ENCODE data around the gene MAD1L1.

The MAD1L1 gene

DNA sequence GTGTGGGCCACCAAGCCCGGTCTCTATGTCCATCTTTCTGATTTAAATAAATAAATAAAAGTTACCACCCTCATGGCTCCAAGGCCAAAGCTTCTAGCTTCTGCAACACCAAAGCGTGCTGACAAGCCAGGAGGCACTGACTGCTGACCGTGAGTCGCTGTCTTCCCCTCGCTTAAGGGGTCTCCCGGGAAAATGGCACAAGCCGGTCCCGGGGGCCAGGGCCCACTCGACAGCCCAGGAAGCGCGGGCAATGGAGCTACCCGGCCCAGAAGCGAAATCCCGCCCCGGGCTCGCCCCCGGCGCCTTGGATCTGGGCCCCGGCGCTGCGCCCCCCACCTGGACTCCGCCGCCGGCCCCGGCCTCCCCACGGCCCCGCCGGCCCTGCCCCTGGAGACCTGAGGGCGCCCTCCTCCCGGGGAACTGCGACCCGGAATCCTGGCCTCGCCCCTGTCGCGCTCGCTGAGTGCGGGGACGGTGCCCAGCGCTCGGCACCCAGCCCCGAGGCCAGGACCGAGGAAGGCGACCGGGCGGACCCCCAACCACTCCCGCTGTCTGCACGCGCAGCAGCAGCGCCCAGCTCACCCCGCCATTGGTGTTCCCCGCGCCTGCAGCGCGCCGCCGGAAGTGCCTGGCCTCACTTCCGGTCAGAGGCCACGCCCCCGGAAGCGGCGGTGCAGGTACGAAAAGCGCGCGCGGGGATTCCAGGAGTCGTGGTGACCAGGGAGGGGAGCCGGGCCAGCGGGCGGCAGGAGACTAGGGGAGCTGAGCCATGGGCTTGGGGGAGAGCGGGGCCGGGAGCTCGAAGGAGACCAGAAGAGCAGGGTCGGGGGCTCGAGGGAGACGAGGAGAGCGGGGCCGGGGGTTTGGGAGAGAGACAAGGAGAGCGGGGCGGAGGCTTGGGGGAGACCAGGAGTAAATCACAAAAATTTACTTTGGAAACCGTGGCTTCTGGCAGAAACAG lies 9.1 kb upstream of the MAD1L1 start, which contains the start of the genes MRM2 and NUDT1:
TSS of gene MRM2 (minus strand) at position 626 of the 961 bp plus-strand sequence. CDS start at position 590, 36 bp downstream.
TSS of gene NUDT1 (plus strand) at position 647 of the 961 bp plus-strand sequence. CDS start 2,349 bp downstream, outside the sequence.
- peak; percentile 74 for DNase-seq

- DNase-seq: no peak
Measured at GRCh38 chr7:2239242-2239641, 6.5 kb upstream of the MAD1L1 start.

- no peak for DNase-seq
Measured at GRCh38 chr7:2237109-2237602, 4.4 kb upstream of the MAD1L1 start.

GRCh38 chr7:2233926-2234325 lies 1.2 kb upstream of the MAD1L1 start:
- no peak for DNase-seq

DNA sequence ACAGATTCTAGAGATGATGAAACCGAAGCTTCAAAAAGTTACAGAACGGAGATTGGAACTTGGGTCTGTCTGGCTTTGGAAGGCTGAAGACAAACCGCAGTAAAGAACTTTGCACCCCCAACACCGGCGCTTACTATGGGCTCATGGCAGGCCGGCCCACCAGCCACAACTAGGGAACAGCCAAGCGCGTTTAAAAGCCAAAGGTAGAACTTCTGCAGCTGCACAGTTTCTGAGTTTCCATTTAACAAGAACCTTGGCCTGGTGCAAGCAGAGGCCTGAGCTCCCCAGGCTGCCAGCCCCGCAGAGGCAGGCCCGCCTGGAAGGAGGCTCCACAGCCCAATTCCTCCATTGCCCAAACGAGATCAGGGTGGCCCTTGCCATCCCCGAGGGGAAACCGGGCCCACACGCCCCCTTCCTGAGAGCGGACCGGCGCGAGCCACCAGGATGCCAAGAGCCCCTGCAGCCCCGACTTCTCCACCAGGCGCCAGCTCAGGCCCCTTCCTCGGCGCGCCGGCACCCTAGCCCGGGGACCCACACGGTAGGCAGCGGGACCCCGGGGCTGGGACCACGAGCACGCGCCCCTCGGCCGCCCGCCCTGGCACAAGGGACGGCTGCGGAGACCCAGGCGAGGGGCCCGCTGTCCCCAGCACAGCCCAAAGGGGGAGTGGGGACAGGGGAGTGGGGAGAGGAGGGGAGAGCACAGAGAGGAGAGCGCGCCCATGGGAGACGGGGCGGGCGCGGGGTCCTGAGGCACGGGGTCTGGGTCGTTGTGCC lies 566 bp downstream of the MAD1L1 start:
- DNase-seq: no peak

- no peak for DNase-seq
Measured at GRCh38 chr7:2230882-2231281, 1.9 kb downstream of the MAD1L1 start.

GRCh38 chr7:2230226-2230625 lies 2.5 kb downstream of the MAD1L1 start:
- DNase-seq: no peak

DNA sequence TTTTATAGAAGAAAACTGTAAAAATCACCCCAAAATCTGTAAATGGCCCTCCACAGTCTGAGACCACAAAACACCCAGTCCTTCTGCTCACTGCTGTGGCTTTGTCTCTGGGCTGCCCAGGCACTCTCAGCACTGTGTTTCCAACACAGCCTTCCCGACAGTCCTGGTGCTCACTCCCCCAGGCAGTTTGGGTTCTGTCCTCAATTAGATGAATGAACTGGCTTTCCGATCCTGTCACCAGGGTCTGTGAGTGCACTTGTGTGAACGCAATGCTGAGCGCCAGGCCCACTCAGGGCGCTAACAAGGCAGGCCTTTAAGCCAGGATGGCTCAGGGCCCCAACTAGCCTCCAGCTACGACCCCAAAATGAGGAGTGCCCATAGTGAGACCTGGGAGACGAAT lies 3.3 kb downstream of the MAD1L1 start:
- no peak for DNase-seq

DNA sequence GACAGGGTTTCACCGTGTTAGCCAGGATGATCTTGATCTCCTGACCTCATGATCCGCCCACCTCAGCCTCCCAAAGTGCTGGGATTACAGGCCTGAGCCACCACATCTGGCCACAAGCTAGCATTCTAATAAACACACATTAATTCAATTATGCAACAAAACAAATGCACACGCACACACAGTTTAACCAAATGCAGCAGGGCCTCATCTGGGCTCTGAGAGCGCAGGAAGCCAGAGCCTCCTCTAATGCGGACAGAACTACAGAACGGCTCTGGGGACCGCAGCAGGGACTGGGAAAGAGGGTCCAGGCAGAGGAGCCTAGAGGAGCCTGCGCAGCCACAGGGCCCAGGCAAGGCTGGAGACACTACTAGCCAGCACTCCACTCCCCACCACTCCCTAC lies 3.8 kb downstream of the MAD1L1 start:
- DNase-seq: no peak

DNA sequence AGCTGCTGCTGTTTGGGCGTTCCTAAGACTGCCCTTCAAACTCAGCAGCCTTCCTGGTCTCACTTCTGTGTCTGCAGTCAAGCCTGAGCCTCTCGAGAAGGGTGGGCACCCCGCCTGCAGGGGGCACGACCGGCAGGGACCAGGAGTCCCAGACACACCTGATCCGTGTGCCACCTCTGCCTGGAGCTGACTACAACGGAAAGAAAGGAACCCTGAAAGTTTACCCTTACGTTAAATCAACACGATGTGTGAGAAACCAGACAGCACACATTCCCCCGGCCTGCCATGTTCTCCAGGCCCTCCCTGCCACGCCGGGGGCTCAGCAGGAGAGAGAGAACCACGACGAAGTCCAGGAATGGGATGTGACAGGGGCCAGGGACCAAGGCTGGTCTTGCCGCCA lies 5.0 kb downstream of the MAD1L1 start:
- no peak for DNase-seq

DNA sequence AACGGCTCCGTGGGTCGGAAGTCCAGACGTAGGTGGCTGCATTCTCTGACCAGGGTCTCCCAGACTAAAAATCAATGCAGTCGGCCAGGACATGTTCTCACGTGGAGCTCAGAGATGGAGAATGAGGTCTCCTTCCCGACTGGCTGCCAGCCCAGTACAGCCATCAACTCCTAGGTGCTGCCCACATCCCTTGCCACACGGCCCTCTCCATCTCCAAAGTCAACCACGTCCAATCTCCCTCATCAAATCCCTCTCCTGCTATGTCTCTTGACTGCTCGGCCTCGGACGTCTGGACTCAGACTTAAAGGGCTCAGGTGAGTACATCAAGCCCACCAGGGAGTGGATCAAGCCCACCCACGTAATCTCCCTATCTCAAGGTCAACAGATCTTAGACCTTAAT lies 6.9 kb downstream of the MAD1L1 start:
- no peak for DNase-seq

DNA sequence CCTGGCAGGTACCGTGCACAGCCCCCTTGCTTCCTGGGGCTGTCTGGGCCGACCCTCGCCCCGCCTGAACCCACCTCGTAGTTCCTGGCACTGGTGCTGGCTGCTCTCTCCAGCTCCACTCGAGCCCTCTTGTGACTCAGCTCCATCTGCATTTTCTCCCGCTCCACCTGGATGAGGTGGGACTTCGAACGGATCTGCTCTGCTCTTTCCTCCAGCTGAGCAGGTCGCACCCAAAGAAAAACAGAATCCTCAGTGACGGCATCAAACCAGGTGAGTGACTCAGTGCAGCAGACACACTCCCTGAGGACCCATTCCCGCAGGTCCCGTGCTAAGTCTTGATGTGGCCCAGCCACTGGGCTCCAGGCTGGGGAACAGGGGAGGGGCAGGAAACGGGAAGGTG lies 7.4 kb downstream of the MAD1L1 start:
- no peak for DNase-seq

- no peak for DNase-seq
Measured at GRCh38 chr7:2224934-2225333, 7.8 kb downstream of the MAD1L1 start.

DNA sequence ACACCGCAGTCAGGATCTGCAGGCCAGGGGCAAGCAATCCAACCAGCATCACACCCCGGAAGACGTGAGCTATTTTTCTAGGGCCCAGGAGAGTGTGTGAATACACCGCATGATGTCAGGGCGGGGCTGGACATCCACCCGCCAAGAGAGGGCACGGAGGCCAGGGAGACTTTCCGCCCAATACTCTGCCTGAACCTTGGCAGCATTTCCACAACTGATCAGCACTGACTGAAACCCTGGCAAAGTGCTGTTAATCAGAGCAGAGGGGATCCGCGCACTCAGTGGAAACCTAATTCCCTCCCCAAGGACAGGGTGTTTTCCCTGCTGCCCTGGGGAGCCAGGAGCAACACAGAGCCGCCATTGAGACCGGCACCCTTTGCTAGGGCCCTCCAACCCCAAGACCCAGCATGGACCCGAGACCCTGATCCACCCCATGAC lies 8.2 kb downstream of the MAD1L1 start:
- DNase-seq: no peak

DNA sequence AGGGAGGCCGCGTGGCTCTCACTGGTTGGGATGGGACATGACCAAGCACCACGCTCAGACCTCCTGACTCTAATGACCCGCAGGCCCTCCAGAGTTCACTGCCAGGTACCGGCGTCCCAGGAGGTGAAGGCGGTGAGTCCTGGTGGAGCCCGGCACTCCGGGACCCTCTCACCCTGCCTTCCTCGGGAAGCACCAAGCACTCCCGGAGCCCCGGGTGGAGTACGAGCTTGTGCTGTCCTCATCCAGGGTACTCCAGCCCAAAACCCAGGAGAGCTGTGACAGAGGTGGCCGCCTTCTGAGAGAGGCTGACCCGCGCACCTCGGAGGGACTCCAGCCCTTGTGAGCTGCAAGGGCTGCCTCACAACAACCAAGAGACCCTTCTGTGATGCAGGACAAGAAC lies 9.4 kb downstream of the MAD1L1 start:
- DNase-seq: no peak

DNA sequence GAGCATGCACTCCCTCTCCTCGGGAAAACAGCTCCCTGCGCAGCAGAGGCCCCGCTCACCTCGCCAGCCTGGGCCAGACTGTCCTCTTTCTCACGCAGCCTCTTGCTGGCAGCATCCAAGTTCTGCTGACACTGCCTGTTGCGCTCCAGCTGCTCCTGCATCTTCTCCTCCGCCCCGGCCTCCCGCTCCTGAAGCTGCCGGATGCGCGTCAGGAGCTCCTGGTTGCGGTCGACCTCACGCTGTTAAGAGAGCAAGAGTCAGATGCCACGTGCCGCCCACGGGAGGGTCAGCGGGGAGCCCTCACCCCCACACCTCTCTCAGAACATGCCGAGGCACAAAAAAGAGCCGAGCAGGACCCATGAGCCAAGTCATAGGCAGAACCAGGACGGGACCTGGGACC lies 10.2 kb downstream of the MAD1L1 start:
- DNase-seq: no peak

DNA sequence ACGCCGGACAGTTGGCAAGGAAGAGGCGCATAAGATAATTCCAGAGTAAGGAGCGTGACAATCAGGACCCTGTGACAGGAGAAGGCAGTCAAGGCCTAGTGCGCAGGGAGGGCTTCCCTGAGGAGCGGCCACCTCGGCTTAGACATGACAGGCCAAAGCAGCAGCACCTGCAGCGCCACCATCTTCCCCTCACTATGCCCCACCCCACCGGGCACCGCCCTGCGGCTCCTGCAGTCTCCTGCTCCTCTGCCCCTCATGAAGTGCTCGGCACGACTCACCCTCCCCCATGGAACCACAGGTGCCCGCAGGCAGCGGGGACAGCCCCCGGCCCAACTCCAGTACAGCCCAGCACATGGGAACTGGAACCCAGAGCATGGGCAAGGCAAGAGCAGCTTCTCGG lies 11.8 kb downstream of the MAD1L1 start:
- DNase-seq: no peak

- no peak for DNase-seq
Measured at GRCh38 chr7:2220506-2220905, 12.2 kb downstream of the MAD1L1 start.

GRCh38 chr7:2220030-2220429 lies 12.7 kb downstream of the MAD1L1 start:
- DNase-seq: no peak

DNA sequence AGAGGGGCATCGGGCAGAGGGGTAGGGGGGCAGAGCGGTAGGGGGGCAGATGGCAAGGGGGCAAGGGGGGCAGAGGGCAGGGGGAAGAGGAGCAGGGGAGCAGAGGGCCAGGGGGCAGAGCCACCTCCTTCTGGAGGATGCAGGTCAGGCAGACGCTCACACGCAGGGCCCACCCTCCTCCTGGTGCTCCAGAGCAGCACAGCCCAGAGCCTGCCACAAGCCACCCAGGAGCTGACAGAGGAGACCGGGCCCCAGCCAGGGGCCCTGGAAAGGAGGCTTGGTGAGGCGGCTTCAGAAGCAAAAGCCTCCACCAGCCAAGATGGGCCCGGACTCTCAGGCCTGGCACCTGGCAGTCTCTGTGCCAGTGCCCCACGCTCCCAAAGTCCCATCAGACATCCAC lies 13.1 kb downstream of the MAD1L1 start:
- no peak for DNase-seq

- DNase-seq: no peak
Measured at GRCh38 chr7:2219136-2219535, 13.6 kb downstream of the MAD1L1 start.

GRCh38 chr7:2218444-2218785 lies 14.3 kb downstream of the MAD1L1 start:
- DNase-seq: no peak

- DNase-seq: no peak
Measured at GRCh38 chr7:2217716-2218443, 14.9 kb downstream of the MAD1L1 start.
